GM19239 (cell line): ENCODE data around the gene ERBB4.
A peak's percentile ranks its signal among the peaks of the same experiment; 100 is the strongest.
"Not testable (repeated sequence)": the region's sequence is repeated elsewhere in the genome, so short reads cannot be mapped to it uniquely, and the experiment has no call there.

ENCODE experiments used
- DNase-seq: peaks from one replicate; pipeline ENCODE4 v3.0.0; 2011; ENCODE audit warnings: low spot score; ENCODE audit not compliant: insufficient read length
- FAIRE-seq: peaks from 2 replicates; lab custom pipeline; 2011; peaks lifted over from hg19 to GRCh38; lab: Jason Lieb, UNC

Gene ERBB4

DNA sequence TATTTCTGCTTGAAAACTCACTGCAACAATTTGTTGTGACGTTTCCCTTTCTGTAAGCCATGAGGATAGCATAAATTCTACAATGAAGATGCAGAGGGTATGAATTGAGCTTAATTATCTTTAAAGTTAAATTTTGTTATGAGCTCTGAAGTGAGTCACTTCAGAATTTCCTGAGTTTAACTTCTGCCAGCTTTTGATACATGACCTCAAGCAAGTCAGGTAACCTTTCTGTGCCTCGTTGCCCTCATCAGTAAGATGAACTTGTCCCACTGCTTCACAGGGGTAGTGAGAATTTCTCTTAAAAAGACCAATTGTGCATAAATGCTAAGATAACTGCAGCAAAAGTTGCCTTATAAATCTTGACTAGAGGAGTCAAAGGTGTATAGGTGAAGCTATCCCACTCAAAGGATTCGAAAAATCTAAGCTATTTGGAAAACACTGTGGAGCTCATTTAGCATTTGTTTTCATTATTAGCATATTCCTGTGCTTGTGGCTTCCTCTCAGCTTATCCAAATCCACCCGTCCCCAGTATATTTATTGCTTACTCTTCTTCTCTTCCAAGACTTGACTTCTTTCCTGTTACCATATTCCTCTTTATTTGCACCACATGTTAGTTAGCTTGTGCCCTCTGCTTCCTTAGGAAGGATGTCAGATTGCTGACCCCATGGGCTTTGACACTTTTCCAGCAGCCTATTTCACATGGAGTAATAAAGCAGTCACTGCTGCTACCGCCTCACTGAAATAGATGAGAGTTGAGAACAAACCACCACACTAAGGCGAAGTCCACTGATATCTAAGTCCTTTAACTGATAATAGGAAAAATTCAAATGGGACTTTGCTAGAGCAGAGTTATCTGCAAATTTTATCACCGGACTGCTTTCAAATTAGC, 428.6 kb downstream of the ERBB4 start:
- FAIRE-seq, result no peak
- no peak for DNase-seq

DNA sequence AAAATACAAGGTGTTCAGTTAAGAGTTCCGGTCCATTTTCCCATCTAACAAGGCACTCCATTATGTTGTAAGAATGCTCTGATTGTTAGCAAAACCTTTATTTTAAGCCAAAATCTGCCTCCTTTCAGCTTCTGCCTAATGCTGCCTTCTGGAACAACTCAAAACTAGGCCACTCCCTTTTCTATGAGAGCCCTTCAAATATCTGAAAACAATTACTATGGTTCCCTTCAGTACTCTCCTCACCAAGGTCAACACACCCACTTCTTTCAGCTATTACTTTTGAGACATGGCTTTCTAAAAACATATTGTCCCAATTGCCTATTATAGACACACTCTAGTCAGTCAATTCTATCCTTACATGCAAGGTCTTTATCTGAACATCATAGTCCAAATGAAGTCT, 429.4 kb downstream of the ERBB4 start:
- FAIRE-seq, result no peak
- no peak for DNase-seq

DNA sequence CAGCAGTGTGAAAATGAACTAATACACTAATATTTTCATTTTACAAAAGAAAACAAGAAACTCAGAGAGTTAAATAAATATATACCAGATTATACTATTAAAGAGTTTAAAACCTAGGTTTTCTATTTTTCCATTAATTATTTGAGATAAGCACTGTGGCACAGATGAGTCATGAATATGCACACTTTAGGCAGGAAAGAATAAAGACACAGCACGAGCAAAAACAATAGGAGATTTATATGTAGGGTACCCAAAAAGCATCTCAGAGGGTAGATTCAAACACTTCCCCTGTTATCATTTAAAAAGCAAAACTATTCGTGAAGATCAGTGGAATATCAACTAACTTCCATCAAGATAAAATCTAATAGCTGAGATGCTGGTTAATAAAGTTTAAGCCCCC, 430.6 kb downstream of the ERBB4 start:
- FAIRE-seq, result no peak

DNA sequence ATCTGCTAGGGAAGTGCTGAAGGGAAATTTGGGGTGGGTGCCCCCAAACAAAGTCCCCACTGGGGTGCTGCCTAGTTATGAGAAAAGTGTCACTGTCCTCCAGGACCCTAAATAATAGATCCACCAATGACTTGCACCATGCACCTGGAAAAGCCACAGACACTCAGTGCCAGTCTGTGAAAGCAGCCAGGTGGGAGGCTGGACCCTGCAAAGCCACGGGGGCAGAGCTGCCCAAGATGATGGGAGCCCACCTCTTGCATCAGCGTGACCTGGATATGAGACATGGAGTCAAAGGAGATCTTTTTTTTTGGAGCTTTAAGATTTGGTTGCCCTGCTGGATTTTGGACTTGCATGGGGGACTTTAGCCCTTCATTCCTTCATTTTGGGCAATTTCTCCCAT, 431.6 kb downstream of the ERBB4 start:
- DNase-seq (no peak), FAIRE-seq (no peak)

More for the DNA sequence above, 430.6 kb downstream of the ERBB4 start:
- no peak for DNase-seq

DNA sequence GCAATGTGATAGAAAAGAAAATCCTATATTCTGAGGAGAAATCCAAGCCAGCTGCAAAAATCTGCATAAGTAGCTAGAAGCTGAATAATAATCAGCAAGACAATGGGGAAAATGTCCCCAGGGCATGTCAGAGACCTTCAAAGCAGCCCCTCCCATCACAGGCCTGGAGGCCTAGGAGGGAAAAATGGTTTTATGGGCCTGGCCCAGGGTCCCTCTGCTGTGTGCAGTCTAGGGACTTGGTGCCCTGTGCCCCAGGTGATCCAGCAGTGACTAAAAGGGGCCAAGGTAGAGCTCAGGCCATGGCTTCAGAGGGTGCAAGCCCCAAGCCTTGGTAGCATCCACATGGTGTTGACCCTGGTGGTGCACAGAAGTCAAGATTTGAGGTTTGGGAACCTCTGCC, 432.1 kb downstream of the ERBB4 start:
- DNase-seq, FAIRE-seq: not testable (repeated sequence)

DNA sequence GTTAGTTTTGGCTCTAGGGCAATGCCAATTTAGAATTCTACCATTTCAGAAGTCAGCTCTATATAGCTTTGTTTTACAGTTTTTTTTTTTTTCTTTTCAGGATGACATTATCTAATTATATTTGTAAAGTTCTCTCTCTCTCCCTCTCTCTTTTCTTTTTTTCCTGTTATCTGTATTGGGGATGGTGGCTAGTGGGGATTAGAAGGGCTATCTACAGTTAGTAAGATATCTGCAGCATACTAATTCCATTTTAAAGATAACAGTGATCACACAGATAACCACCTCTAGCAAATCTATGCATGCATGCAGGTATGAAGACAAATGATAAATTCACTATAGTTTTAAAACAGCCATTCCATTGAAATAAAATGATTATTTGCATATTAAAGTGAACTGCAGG, 438.9 kb downstream of the ERBB4 start:
- FAIRE-seq (no peak), DNase-seq (no peak)

- DNase-seq (no peak), FAIRE-seq (no peak)
These were observed 439.6 kb downstream of the ERBB4 start for GRCh38 chr2:212098966-212099365.

GRCh38 chr2:212097001-212097400, 441.6 kb downstream of the ERBB4 start:
- DNase-seq, result no peak
- no peak for FAIRE-seq

- DNase-seq (no peak), FAIRE-seq (no peak)
These were observed 448.7 kb downstream of the ERBB4 start for GRCh38 chr2:212089873-212090272.

DNA sequence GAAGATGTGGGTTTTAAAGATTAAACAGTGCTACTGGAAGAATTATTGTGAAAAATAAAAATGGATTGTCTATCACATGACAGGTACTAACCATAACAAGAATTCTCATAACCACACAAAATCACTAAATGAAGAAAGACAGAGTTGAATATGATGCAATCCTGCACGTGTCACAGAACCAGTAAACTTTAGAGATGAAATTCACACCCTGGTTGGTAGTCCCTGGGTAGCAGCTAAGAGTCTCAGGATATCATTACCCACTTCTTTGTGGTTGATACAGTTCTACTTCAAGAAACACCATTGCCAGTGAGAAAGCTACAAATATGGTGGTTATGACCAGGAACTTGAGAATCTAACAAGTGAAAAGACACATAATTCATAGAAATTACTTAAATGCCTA, 450.2 kb downstream of the ERBB4 start:
- FAIRE-seq, result no peak

DNA sequence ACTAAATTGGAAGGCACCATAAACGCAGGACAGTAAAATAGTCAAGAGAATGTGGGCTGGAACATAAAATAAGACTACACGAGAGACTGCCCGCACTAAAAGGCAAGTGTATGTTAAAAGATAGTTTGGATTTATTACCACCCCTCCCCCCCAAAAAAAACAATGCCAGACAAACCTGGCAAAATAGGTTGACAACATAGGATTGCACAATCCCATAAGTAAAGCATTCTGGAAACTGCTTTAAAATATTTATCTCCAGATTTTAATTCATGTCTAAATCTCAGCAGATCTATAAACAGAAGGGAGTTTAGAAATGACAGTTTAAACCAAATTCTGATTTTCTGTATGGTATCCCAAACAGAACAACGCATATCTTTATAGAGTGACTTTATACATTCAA, 455.1 kb downstream of the ERBB4 start:
- DNase-seq (no peak), FAIRE-seq (no peak)

More for the DNA sequence above, 450.2 kb downstream of the ERBB4 start:
- no peak for DNase-seq

DNA sequence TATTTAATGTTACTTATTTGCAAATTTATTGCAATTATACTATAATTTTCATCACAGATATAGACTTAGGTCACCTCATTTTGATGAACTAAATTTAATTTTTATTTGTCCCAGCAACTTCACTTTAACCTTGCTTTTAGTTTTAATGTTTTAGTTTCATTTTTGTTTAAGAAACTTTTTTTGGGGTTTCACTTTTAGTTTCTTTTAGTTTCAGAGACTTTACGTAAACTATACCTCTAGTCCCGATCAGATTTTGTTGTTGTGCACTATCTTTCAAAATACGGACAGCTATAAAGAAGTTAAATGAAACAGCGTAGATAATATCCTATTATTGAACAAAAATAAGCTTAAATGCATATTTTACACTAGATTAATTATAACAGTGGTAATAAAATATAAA, 460.5 kb downstream of the ERBB4 start:
- DNase-seq (no peak), FAIRE-seq (peak; percentile 56)

DNA sequence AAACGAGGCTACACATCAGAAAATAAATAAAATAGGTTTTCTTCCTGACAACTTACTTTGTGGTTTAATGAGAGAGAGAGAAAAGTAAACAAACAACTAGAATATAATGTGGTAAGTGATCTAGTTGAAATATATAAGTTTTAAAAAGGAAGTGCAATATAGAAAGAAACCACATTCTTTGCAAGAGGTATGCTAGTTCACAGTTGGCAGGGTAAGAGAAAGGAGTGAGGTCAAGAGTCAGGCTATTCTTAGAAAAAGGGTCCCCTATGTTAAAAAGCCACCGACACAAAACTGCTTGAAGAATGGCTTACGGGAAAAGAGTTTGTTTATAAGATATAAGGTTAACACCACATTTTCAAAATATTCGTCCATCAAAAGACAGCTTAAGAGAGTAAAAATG, 462.1 kb downstream of the ERBB4 start:
- FAIRE-seq, result no peak

DNA sequence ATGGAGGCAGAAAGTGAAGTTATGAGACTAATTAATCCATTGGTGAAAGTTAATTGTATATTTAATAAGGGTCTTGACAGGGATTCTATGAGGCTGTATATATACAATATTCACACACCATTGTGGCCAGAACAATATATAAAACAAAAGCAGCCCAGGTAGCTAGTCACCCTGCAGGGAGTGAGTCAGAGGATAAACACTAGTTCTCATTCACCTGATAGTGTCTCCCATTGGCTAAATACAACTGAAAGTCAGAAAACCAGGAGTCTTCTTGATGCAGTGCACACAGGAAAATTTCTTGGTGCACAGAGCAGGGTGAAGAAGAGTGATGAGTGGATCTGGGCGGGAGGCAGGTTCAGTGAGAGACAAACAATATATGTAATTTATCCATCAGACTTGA, 465.2 kb downstream of the ERBB4 start:
- no peak for FAIRE-seq
- DNase-seq, result no peak

More for the DNA sequence above, 462.1 kb downstream of the ERBB4 start:
- DNase-seq, result no peak

DNA sequence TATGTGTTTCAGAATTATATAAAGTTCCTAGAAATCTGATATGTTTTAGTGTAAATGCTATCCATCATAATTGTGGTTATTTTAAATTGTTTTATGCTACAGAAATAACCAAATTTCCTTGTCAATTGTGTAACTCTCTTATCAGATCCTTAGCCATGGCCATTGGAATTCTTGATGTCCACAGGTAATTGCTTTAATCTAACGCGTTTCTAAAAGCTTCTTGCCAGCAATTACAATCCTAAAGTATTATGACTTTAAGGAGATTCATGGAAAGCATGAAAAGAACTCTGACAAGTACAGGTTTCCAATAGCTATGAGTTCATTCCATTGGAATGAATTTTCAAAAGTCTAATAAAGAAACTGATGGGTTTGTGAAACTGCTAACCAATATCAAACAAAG, 472.1 kb downstream of the ERBB4 start:
- FAIRE-seq (no peak), DNase-seq (no peak)

DNA sequence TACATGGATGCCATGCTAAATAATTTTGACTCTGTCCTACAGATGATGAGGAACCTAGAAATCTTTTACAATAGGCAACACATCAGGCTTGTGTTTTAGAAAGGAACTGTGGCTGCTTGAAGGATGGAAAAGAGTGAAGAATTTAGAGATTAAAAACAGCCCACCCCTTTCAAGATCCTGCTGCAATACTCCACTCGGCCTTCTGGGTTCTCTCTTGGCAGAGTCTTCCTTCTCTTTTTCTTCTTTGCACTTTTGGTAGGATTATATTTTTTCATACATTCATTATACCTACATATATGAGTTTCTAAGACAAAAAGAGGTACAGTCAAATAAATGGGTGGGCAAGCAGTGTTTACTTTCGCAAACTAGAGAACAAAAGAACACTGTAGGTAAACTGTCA, 474.3 kb downstream of the ERBB4 start:
- DNase-seq (no peak), FAIRE-seq (no peak)

GRCh38 chr2:212052412-212053159, 486.0 kb downstream of the ERBB4 start:
- FAIRE-seq (no peak), DNase-seq (no peak)

DNA sequence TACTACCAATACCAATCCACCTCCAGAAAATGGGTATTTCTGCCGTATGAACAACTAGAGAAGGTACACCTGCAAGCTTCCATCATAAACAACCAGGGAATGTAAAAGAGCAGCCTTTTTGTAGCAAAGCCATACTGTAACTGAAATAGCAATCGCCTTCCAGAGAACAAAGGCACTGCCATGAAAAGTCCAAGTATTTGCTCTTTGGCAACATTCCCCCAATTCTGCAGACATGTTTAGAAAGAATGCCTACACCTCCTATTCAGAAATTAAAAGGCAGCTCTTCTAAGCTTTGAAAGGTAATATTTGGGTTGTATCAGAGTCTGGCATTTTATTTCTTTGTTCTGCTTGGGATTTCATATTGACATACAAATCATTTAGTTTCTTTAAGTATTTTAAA, 487.7 kb downstream of the ERBB4 start:
- no peak for DNase-seq
- FAIRE-seq, result no peak

GRCh38 chr2:212042562-212042961, 496.0 kb downstream of the ERBB4 start:
- FAIRE-seq (no peak), DNase-seq (no peak)

GRCh38 chr2:212037062-212037461, 501.5 kb downstream of the ERBB4 start:
- no peak for FAIRE-seq
- DNase-seq, result no peak

GRCh38 chr2:212034841-212035585, 503.6 kb downstream of the ERBB4 start:
- no peak for FAIRE-seq

More at GRCh38 chr2:212034841-212035585, 503.6 kb downstream of the ERBB4 start:
- DNase-seq, result no peak
